Naive thymus-derived CD4-positive, alpha-beta T cell (primary cell): ENCODE data around the gene COL7A1. TPM values are rescaled to one million over a fixed set of nuclear protein-coding genes. Genes with fewer than 3 reads are reported as not detected.
"Not testable (repeated sequence)": the region's sequence is repeated elsewhere in the genome, so short reads cannot be mapped to it uniquely, and the experiment has no call there.

ENCODE experiments used
- ATAC-seq: fragments of 150-1000 bp; cut with Tn5 transposase; 2 replicates; pipeline ENCODE4 v1.10.0; 2021; ENCODE audit warnings: mild to moderate bottlenecking, moderate library complexity
- CTCF ChIA-PET: fragments of 350-600 bp; sonication (Branson Sonifier 250); formaldehyde crosslinking; loops from one replicate; lab custom pipeline; 2021; ENCODE audit warnings: antibody characterized with exemption; lab: Charles Lee
- POLR2A ChIA-PET: fragments of 350-600 bp; sonication (Branson Sonifier 250); formaldehyde crosslinking; loops from one replicate; lab custom pipeline; 2021; ENCODE audit warnings: antibody characterized with exemption, inconsistent platforms; lab: Charles Lee
- DNase-seq, 9 donors: peaks; one replicate each; pipeline versions ENCODE4 v3.0.0 to v3.0.0-alpha.2; 2020 to 2022; ENCODE audit warnings: mixed read lengths in 1 of 9
- H3K27ac ChIP-seq: one replicate; pipeline ENCODE4 v1.7.0; 2013; ENCODE audit warnings: mild to moderate bottlenecking, low read depth, low read length, moderate library complexity
- H3K27me3 ChIP-seq, 2 donors: one replicate each; pipeline ENCODE4 v1.7.0; 2013; ENCODE audit warnings: low read length in 2 of 2, mild to moderate bottlenecking in 2 of 2, moderate library complexity in 2 of 2; ENCODE audit not compliant: control insufficient read depth in 2 of 2, insufficient read depth in 2 of 2
- H3K36me3 ChIP-seq, 3 experiments: 1 replicate in 2 of 3; 2 replicates in 1 of 3; pipeline ENCODE4 v1.7.0; 2013; ENCODE audit warnings: low read length in 3 of 3, mild to moderate bottlenecking in 3 of 3, moderate library complexity in 1 of 3; ENCODE audit not compliant: insufficient read depth in 3 of 3, control insufficient read depth in 2 of 3
- H3K4me1 ChIP-seq, 2 donors: one replicate each; pipeline ENCODE4 v1.7.0; 2013; ENCODE audit warnings: low read length in 2 of 2, mild to moderate bottlenecking in 2 of 2, moderate library complexity in 1 of 2; ENCODE audit not compliant: control insufficient read depth in 2 of 2, insufficient read depth in 2 of 2
- H3K4me3 ChIP-seq: 2 replicates; pipeline ENCODE4 v1.7.0; 2013; ENCODE audit warnings: mild to moderate bottlenecking, low read length
- H3K9me3 ChIP-seq, 3 experiments: 1 replicate in 2 of 3; 2 replicates in 1 of 3; pipeline ENCODE4 v1.7.0; 2013; ENCODE audit warnings: low read length in 3 of 3; ENCODE audit not compliant: control insufficient read depth in 2 of 3
- H3K27ac Mint-ChIP-seq, 9 donors: one replicate each; pipeline ENCODE4 v1.8.0; 2020 to 2022; ENCODE audit warnings: mixed read lengths in 9 of 9, mild to moderate bottlenecking in 8 of 9, moderate library complexity in 5 of 9, inconsistent platforms in 2 of 9
- H3K27me3 Mint-ChIP-seq, 5 donors: one replicate each; pipeline ENCODE4 v1.8.0; 2021 to 2022; ENCODE audit warnings: mixed read lengths in 5 of 5, mild to moderate bottlenecking in 1 of 5
- H3K36me3 Mint-ChIP-seq, 5 donors: one replicate each; pipeline ENCODE4 v1.8.0; 2020 to 2022; ENCODE audit warnings: mixed read lengths in 5 of 5, mild to moderate bottlenecking in 3 of 5, inconsistent platforms in 1 of 5
- H3K4me1 Mint-ChIP-seq, 7 donors: one replicate each; pipeline ENCODE4 v1.8.0; 2020 to 2022; ENCODE audit warnings: mixed read lengths in 7 of 7, mild to moderate bottlenecking in 3 of 7, inconsistent platforms in 1 of 7
- H3K4me3 Mint-ChIP-seq, 10 donors: one replicate each; pipeline ENCODE4 v1.8.0; 2020 to 2022; ENCODE audit warnings: mild to moderate bottlenecking in 10 of 10, mixed read lengths in 10 of 10, moderate library complexity in 6 of 10, inconsistent platforms in 2 of 10
- H3K9me3 Mint-ChIP-seq, 11 donors: one replicate each; pipeline ENCODE4 v1.8.0; 2020 to 2022; ENCODE audit warnings: mixed read lengths in 11 of 11, mild to moderate bottlenecking in 4 of 11, inconsistent platforms in 1 of 11, moderate library complexity in 1 of 11
- intact Hi-C, 2 donors: fragments of 100-400 bp; cut with micrococcal nuclease; formaldehyde crosslinking; loops; one replicate each; pipeline ENCODE4 v1.15.1; 2023
- polyA plus RNA-seq, 2 donors: library from polyadenylated mRNA; unstranded; fragments of 300-500 nt; fragmentation: Illumina TruSeq; gene quantifications; one replicate each; pipeline ENCODE4 v1.2.3, GENCODE V29; 2021
- total RNA-seq, 6 experiments: library from RNA in 5 of 6; stranded (reverse) in 5 of 6; gene quantifications; 1 replicate in 5 of 6; 2 replicates in 1 of 6; pipeline ENCODE4 v1.2.3 and lab custom pipeline; 2021 to 2026

COL7A1 gene
- total and polyA plus RNA-seq, 7 experiments from 2014 or later = 0.71 to 3.4 (median 1.2) TPM; not detected in 2

- peaks cover 0 to 16% (median 9%) of the 10 kb centered on the region in 7 donors for H3K4me1 Mint-ChIP-seq
- no peaks in the 10 kb centered on the region for H3K4me1 ChIP-seq
- no peak overlapping the region for H3K27ac ChIP-seq
- no peak for ATAC-seq
- ChIA-PET CTCF (no interaction called here), POLR2A (no interaction called here)
- H3K9me3 ChIP-seq = no peaks in the 10 kb centered on the region
- peaks cover 0 to 5% (median 0%) of the 10 kb centered on the region in 3 experiments for H3K36me3 ChIP-seq
- no peaks in the 10 kb centered on the region for H3K9me3 Mint-ChIP-seq
- H3K36me3 Mint-ChIP-seq = peaks cover 0 to 42% (median 7%) of the 10 kb centered on the region in 5 donors
- intact Hi-C loops = no loop called here
- peak overlapping the region in 1 of 9 donors; percentile 15 for H3K27ac Mint-ChIP-seq
- no peak for DNase-seq
- H3K4me3 ChIP-seq = no peak overlapping the region
- H3K27me3 ChIP-seq = no peaks in the 10 kb centered on the region
- H3K27me3 Mint-ChIP-seq = no peaks in the 10 kb centered on the region
- no peak overlapping the region for H3K4me3 Mint-ChIP-seq
Observed at GRCh38 chr3:48535578-48535977, 59.6 kb downstream of the COL7A1 start.

- Mint-ChIP-seq H3K4me3 (no peak overlapping the region), H3K4me1 (peaks cover 0 to 20% (median 9%) of the 10 kb centered on the region in 7 donors), H3K36me3 (peaks cover 0 to 48% (median 7%) of the 10 kb centered on the region in 5 donors), H3K27me3 (no peaks in the 10 kb centered on the region), H3K27ac (no peak overlapping the region), H3K9me3 (no peaks in the 10 kb centered on the region)
- peaks cover 0 to 5% (median 0%) of the 10 kb centered on the region in 3 experiments for H3K36me3 ChIP-seq
- H3K4me3 ChIP-seq = no peak overlapping the region
- no peaks in the 10 kb centered on the region for H3K27me3 ChIP-seq
- no peak for ATAC-seq
- H3K27ac ChIP-seq = no peak overlapping the region
- H3K4me1 ChIP-seq = no peaks in the 10 kb centered on the region
- DNase-seq = no peak
- CTCF ChIA-PET = interaction anchor here (1.1 kb wide), 1 partner anchor 12 kb away, joined by 5 read pairs; no protein-coding TSS in a partner anchor
- no peaks in the 10 kb centered on the region for H3K9me3 ChIP-seq
- intact Hi-C loops = no loop called here
- POLR2A ChIA-PET = interaction anchor here (0.6 to 1.3 kb wide), 3 partner anchors 8 to 26 kb away, joined by 3 to 4 read pairs (median 3); no protein-coding TSS in a partner anchor
Observed at GRCh38 chr3:48532977-48533337, 62.2 kb downstream of the COL7A1 start.

- no peak overlapping the region for H3K4me3 Mint-ChIP-seq
- intact Hi-C loops = no loop called here
- no peak overlapping the region for H3K27ac ChIP-seq
- no peaks in the 10 kb centered on the region for H3K27me3 Mint-ChIP-seq
- H3K4me1 ChIP-seq = no peaks in the 10 kb centered on the region
- DNase-seq (no peak), ATAC-seq (peak; percentile 57)
- peaks cover 0 to 20% (median 9%) of the 10 kb centered on the region in 7 donors for H3K4me1 Mint-ChIP-seq
- no peaks in the 10 kb centered on the region for H3K9me3 Mint-ChIP-seq
- H3K36me3 ChIP-seq = peaks cover 0 to 5% (median 0%) of the 10 kb centered on the region in 3 experiments
- CTCF ChIA-PET = interaction anchor here (0.5 to 2.3 kb wide), 3 partner anchors 13 to 96 kb away, joined by 4 to 9 read pairs (median 5); no protein-coding TSS in a partner anchor
- H3K4me3 ChIP-seq = no peak overlapping the region
- H3K36me3 Mint-ChIP-seq = peaks cover 0 to 49% (median 9%) of the 10 kb centered on the region in 5 donors
- no peaks in the 10 kb centered on the region for H3K27me3 ChIP-seq
- no peaks in the 10 kb centered on the region for H3K9me3 ChIP-seq
- peak overlapping the region in 1 of 9 donors; percentile 36 for H3K27ac Mint-ChIP-seq
- POLR2A ChIA-PET = interaction anchor here (0.6 to 1.3 kb wide), 3 partner anchors 8 to 26 kb away, joined by 3 to 4 read pairs (median 3); no protein-coding TSS in a partner anchor
Observed at GRCh38 chr3:48532271-48532976, 62.7 kb downstream of the COL7A1 start.

GRCh38 chr3:48530701-48531100 lies 64.4 kb downstream of the COL7A1 start:
- CTCF ChIA-PET = interaction anchor here (0.6 to 2.3 kb wide), 3 partner anchors 94 to 254 kb away, joined by 3 to 9 read pairs (median 5); no protein-coding TSS in a partner anchor
- H3K4me3 Mint-ChIP-seq, H3K27ac ChIP-seq, intact Hi-C loops, H3K4me1 ChIP-seq, DNase-seq, H3K4me3 ChIP-seq, H3K9me3 Mint-ChIP-seq, ATAC-seq, H3K9me3 ChIP-seq, H3K27me3 Mint-ChIP-seq, H3K36me3 ChIP-seq, H3K27ac Mint-ChIP-seq, H3K27me3 ChIP-seq: not testable (repeated sequence)
- H3K4me1 Mint-ChIP-seq = peaks cover 0 to 20% (median 9%) of the 10 kb centered on the region in 7 donors
- peaks cover 0 to 51% (median 4%) of the 10 kb centered on the region in 5 donors for H3K36me3 Mint-ChIP-seq
- POLR2A ChIA-PET = interaction anchor here (0.6 kb wide), 1 partner anchor 192 kb away, joined by 4 read pairs; no protein-coding TSS in a partner anchor

GRCh38 chr3:48528754-48529153 lies 66.4 kb downstream of the COL7A1 start:
- H3K27me3 ChIP-seq = no peaks in the 10 kb centered on the region
- DNase-seq (no peak), ATAC-seq (peak; percentile 44)
- no peaks in the 10 kb centered on the region for H3K27me3 Mint-ChIP-seq
- H3K27ac Mint-ChIP-seq = no peak overlapping the region
- no peak overlapping the region for H3K27ac ChIP-seq
- no peak overlapping the region for H3K4me3 Mint-ChIP-seq
- no peaks in the 10 kb centered on the region for H3K9me3 ChIP-seq
- ChIA-PET CTCF (interaction anchor here (0.6 to 1.4 kb wide), 3 partner anchors 11 to 20 kb away, joined by 3 to 4 read pairs (median 3); no protein-coding TSS in a partner anchor), POLR2A (interaction anchor here (0.9 to 1.8 kb wide), 2 partner anchors 8 to 88 kb away, joined by 3 to 5 read pairs; partner anchors contain the start of genes CCDC51 and TMA7)
- H3K36me3 Mint-ChIP-seq = peaks cover 0 to 47% (median 4%) of the 10 kb centered on the region in 5 donors
- H3K4me3 ChIP-seq = no peak overlapping the region
- no peaks in the 10 kb centered on the region for H3K36me3 ChIP-seq
- intact Hi-C loops = no loop called here
- H3K9me3 Mint-ChIP-seq = no peaks in the 10 kb centered on the region
- no peaks in the 10 kb centered on the region for H3K4me1 ChIP-seq
- peaks cover 0 to 15% (median 7%) of the 10 kb centered on the region in 7 donors for H3K4me1 Mint-ChIP-seq

GRCh38 chr3:48528048-48528447 lies 67.1 kb downstream of the COL7A1 start:
- peaks cover 0 to 14% (median 7%) of the 10 kb centered on the region in 7 donors for H3K4me1 Mint-ChIP-seq
- no peak overlapping the region for H3K4me3 Mint-ChIP-seq
- H3K36me3 ChIP-seq = no peaks in the 10 kb centered on the region
- peaks cover 0 to 48% (median 4%) of the 10 kb centered on the region in 5 donors for H3K36me3 Mint-ChIP-seq
- H3K27ac Mint-ChIP-seq = no peak overlapping the region
- no peak overlapping the region for H3K4me3 ChIP-seq
- no peaks in the 10 kb centered on the region for H3K27me3 ChIP-seq
- no peak for DNase-seq
- no peaks in the 10 kb centered on the region for H3K9me3 ChIP-seq
- ChIA-PET POLR2A (interaction anchor here (1.8 kb wide), 1 partner anchor 88 kb away, joined by 5 read pairs; the partner anchor contains the start of genes CCDC51 and TMA7), CTCF (interaction anchor here (1.0 to 1.4 kb wide), 2 partner anchors 12 to 21 kb away, joined by 3 to 4 read pairs; no protein-coding TSS in a partner anchor)
- no peak overlapping the region for H3K27ac ChIP-seq
- intact Hi-C loops = no loop called here
- H3K27me3 Mint-ChIP-seq = no peaks in the 10 kb centered on the region
- H3K9me3 Mint-ChIP-seq = no peaks in the 10 kb centered on the region
- H3K4me1 ChIP-seq = no peaks in the 10 kb centered on the region
- ATAC-seq = peak; percentile 50
